Upper lobe of left lung (tissue), 6 donors: ENCODE measurements around the gene FOXM1. TPM values are rescaled to one million over a fixed set of nuclear protein-coding genes. Genes with fewer than 3 reads are reported as not detected.

Source experiments
- ATAC-seq, 2 donors: fragments of 200-7000 bp; cut with Tn5 transposase; one replicate each; pipeline ENCODE4 v1.9.1; 2022; ENCODE audit warnings: mild to moderate bottlenecking in 2 of 2, moderate library complexity in 2 of 2; ENCODE audit not compliant: low FRiP score in 2 of 2
- DNase-seq, 2 donors: peaks; one replicate each; pipeline ENCODE4 v3.0.0-alpha.2; 2019 to 2020
- H3K27ac ChIP-seq, 4 donors: fragments of 200-600 bp; sonication (generic); one replicate each; pipeline ENCODE4 v1.5.1; 2016 to 2019
- H3K27me3 ChIP-seq, 4 donors: fragments of 200-600 bp; sonication (generic); one replicate each; pipeline ENCODE4 v1.5.1; 2017 to 2019
- H3K36me3 ChIP-seq, 4 donors: fragments of 200-600 bp; sonication (generic); one replicate each; pipeline ENCODE4 v1.5.1; 2016 to 2019
- H3K4me1 ChIP-seq, 4 donors: fragments of 200-600 bp; sonication (generic); one replicate each; pipeline ENCODE4 v1.5.1; 2018 to 2019
- H3K4me3 ChIP-seq, 4 donors: fragments of 200-600 bp; sonication (generic); one replicate each; pipeline ENCODE4 v1.5.1; 2017 to 2019; ENCODE audit warnings: mild to moderate bottlenecking in 2 of 4, moderate library complexity in 1 of 4
- H3K9me3 ChIP-seq, 4 donors: fragments of 200-600 bp; sonication (generic); one replicate each; pipeline ENCODE4 v1.5.1; 2018 to 2019
- EP300 ChIP-seq, 4 donors: sonication (generic); formaldehyde crosslinking; IDR thresholded peaks; one replicate each; pipeline ENCODE4 v1.5.1; 2017; ENCODE audit warnings: antibody characterized with exemption in 4 of 4, control low read depth in 2 of 4
- POLR2A ChIP-seq, 4 donors: fragments of 450-650 bp; IDR thresholded peaks; one replicate each; pipeline ENCODE4 v1.5.1; 2016 to 2017; ENCODE audit warnings: antibody characterized with exemption in 4 of 4, mild to moderate bottlenecking in 2 of 4
- POLR2AphosphoS5 ChIP-seq, 2 donors: sonication (generic); formaldehyde crosslinking; IDR thresholded peaks; one replicate each; pipeline ENCODE4 v1.5.1; 2017; ENCODE audit warnings: antibody characterized with exemption in 2 of 2
- WGBS, 2 donors: methylation state at CpG; one replicate each; pipeline ENCODE4 v1.1.5; 2017 to 2018; 5-methylcytosine and 5-hydroxymethylcytosine counted together
- total RNA-seq, 6 donors: library from RNA; depleted of rRNA in 4 of 6; stranded (reverse); fragments of >200 nt in 4 of 6; gene quantifications; one replicate each; pipeline versions ENCODE4 v1.1.0 to v1.2.1, GENCODE V29; 2016 to 2021
- TF ChIP-seq, protein P1 (sequence below), 6 experiments: fragments of 450-650 bp in 4 of 6; fragments of 200-600 bp in 2 of 6; sonication (generic) in 2 of 6; IDR thresholded peaks; one replicate each; pipeline ENCODE4 v1.5.1; 2016 to 2019; ENCODE audit warnings: antibody characterized with exemption in 6 of 6
- donor health status: DM: no; HTN: no; CAD: no; lungs with moderate emphysema.
- donor health status: DM: no; HTN: yes; CAD: no; lungs with severe emphysema.

The FOXM1 gene
- total RNA-seq, 6 donors from 2014 or later = 2.1 to 27.6 (median 4.9) TPM; not detected in 1

DNA sequence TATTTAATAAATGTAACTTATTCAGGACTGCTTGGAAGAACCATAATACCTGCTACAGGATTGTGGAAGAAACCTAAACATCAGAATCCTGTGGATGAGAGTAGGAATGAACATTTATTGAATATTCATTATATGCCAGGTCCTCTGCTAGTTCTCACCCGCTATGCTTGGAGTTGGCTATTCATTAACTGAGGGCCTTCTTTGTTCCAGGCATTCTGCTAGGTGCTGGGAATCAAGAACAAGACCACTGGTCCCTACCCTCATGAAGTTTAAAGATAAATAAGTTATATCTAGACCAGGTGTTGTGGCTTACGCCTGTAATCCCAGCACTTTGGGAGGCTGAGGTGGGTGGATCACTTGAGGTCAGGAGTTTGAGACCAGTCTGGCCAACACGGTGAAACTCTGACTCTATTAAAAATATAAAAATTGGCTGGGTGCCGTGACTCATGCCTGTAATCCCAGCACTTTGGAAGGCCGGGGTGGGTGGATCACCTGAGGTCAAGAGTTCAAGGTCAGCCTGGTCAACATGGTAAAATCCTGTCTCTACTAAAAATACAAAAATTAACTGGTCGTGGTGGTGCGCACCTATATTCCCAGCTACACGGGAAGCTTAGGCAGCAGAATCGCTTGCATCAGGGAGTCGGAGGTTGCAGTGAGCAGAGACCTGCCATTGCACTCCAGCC lies 9.9 kb upstream of the FOXM1 start:
- TF ChIP-seq POLR2A (IDR thresholded peaks at IDR 0.05) (no peak), POLR2AphosphoS5 (IDR thresholded peaks at IDR 0.05) (no peak), EP300 (IDR thresholded peaks at IDR 0.05) (no peak)
- TF ChIP-seq, protein P1, sequence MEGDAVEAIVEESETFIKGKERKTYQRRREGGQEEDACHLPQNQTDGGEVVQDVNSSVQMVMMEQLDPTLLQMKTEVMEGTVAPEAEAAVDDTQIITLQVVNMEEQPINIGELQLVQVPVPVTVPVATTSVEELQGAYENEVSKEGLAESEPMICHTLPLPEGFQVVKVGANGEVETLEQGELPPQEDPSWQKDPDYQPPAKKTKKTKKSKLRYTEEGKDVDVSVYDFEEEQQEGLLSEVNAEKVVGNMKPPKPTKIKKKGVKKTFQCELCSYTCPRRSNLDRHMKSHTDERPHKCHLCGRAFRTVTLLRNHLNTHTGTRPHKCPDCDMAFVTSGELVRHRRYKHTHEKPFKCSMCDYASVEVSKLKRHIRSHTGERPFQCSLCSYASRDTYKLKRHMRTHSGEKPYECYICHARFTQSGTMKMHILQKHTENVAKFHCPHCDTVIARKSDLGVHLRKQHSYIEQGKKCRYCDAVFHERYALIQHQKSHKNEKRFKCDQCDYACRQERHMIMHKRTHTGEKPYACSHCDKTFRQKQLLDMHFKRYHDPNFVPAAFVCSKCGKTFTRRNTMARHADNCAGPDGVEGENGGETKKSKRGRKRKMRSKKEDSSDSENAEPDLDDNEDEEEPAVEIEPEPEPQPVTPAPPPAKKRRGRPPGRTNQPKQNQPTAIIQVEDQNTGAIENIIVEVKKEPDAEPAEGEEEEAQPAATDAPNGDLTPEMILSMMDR (IDR thresholded peaks at IDR 0.05) = no peak
- Histone ChIP-seq H3K36me3 (peaks cover 0 to 6% (median 0%) of the 10 kb centered on the region in 4 donors), H3K4me3 (no peak overlapping the region), H3K27ac (no peak overlapping the region), H3K4me1 (peaks cover 5 to 13% (median 8%) of the 10 kb centered on the region in 4 donors), H3K9me3 (no peaks in the 10 kb centered on the region), H3K27me3 (no peaks in the 10 kb centered on the region)
- WGBS, 2 donors = 90 to 95% methylated on average over 10 of the region's 10 CpGs
- no peak for DNase-seq
- no peak for ATAC-seq

DNA sequence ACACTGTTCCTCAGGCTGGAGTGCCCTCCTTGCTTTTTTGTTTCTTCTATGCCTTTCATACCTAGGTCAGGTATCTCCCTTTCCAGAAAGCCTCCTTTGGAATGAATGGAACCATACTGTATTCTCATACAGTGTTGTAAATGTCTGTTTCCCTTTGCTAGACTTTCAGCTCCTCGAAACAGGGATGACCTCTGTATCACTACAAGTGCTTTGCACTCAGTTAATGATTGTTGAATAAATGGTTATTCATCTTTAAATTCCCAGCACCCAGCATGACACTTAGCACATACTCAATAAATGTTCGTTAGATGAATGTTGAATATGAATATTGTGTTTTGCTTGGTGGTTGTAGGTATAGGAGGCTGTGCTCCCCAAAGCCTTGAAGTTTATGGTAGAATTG lies 7.8 kb upstream of the FOXM1 start:
- ATAC-seq (no peak), DNase-seq (no peak)
- Histone ChIP-seq H3K9me3 (no peaks in the 10 kb centered on the region), H3K4me1 (no peaks in the 10 kb centered on the region), H3K4me3 (no peak overlapping the region), H3K36me3 (peaks cover 0 to 6% (median 0%) of the 10 kb centered on the region in 4 donors), H3K27me3 (no peaks in the 10 kb centered on the region), H3K27ac (no peak overlapping the region)
- TF ChIP-seq, protein P1 (IDR thresholded peaks at IDR 0.05) = no peak
- TF ChIP-seq POLR2A (IDR thresholded peaks at IDR 0.05) (no peak), EP300 (IDR thresholded peaks at IDR 0.05) (no peak), POLR2AphosphoS5 (IDR thresholded peaks at IDR 0.05) (no peak)
- WGBS, 2 donors = 72 to 79% methylated on average over 2 of the region's 2 CpGs

DNA sequence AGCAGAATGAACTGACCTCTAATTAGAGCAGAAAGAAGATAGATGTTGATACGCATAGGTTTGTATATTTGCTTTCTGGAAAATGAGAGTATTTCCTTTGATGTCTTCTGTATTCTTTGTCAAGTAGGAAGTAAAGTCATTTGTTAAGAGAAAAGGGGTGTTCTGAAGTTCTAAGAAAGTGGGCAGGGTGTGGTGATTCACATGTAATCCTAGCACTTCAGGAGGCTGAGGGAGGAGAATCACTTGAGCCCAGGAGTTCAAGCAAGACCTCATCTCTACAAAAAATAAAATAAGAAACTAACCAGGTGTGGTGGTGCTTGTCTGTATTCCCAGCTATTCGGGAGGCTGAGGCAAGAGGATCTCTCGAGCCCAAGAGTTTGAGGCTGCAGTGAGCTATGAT lies 2.9 kb upstream of the FOXM1 start:
- Histone ChIP-seq H3K4me1 (peaks cover 19 to 26% (median 21%) of the 10 kb centered on the region in 4 donors), H3K36me3 (no peaks in the 10 kb centered on the region), H3K27me3 (no peaks in the 10 kb centered on the region), H3K27ac (no peak overlapping the region), H3K4me3 (no peak overlapping the region), H3K9me3 (no peaks in the 10 kb centered on the region)
- TF ChIP-seq POLR2AphosphoS5 (IDR thresholded peaks at IDR 0.05) (no peak), EP300 (IDR thresholded peaks at IDR 0.05) (no peak), POLR2A (IDR thresholded peaks at IDR 0.05) (no peak)
- TF ChIP-seq, protein P1 (IDR thresholded peaks at IDR 0.05) = no peak
- 94 to 95% methylated on average over 3 of the region's 3 CpGs for WGBS, 2 donors
- DNase-seq (no peak), ATAC-seq (no peak)

DNA sequence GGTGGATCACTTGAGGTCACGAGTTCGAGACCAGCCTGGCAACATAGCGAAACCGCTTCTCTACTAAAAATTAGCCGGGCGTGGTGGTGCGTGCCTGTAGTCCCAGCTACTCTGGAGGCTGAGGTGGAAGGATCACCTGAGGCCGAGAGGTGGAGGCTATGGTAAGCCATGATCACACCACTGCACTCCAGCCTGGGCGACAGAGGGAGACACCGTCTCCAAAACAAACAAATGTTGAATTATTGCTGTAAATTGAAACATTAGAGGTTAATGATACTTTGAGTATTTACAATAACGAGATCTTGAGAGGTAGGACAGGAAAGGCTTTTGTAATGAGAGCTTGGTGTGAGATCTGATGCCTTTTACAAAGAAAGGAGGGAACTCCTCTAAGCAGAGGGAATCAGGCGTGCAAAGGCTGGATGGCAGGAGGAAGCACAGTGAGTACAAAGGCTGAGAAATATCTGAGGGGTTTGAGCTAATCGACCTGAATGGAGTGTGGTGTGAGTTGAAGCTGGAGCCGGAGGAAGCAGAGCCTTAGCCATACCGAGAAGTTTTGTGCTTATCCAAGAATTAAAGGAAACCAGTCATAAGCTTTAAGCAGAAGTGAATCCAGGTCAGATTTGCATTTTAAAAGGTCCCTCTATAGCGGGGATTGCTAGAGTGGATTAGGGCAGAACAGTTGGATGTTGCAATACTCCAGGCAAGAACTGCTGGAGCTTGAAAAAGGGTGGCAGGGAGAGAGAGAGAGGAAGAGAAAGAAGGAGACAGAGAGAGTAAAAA lies 1.2 kb upstream of the FOXM1 start:
- peak overlapping the region; percentile 91 to 96 (median 94) for H3K27ac ChIP-seq
- H3K4me1 ChIP-seq = peaks cover 19 to 26% (median 21%) of the 10 kb centered on the region in 4 donors
- H3K27me3 ChIP-seq = no peaks in the 10 kb centered on the region
- WGBS, 2 donors = 35 to 46% methylated on average over 16 of the region's 16 CpGs
- peak; percentile 24 to 55 for ATAC-seq
- TF ChIP-seq POLR2A (IDR thresholded peaks at IDR 0.05) = no peak
- TF ChIP-seq POLR2AphosphoS5 (IDR thresholded peaks at IDR 0.05) = no peak
- TF ChIP-seq, protein P1 (IDR thresholded peaks at IDR 0.05) = no peak
- TF ChIP-seq EP300 (IDR thresholded peaks at IDR 0.05) = no peak
- peak overlapping the region in 3 of 4 donors; percentile 64 to 98 (median 92) for H3K4me3 ChIP-seq
- no peaks in the 10 kb centered on the region for H3K36me3 ChIP-seq
- H3K9me3 ChIP-seq = no peaks in the 10 kb centered on the region
- DNase-seq = no peak
